Common myeloid progenitor, CD34-positive (primary cell): ENCODE data around the gene HSP90B1. TPM values are rescaled to one million over a fixed set of nuclear protein-coding genes. Genes with fewer than 3 reads are reported as not detected.

ENCODE experiments used
- CTCF ChIA-PET: fragments of 350-600 bp; sonication (Branson Sonifier 250); formaldehyde crosslinking; loops from one replicate; lab custom pipeline; 2021; ENCODE audit warnings: antibody characterized with exemption; lab: Charles Lee
- POLR2A ChIA-PET: fragments of 350-600 bp; sonication (Branson Sonifier 250); formaldehyde crosslinking; loops from one replicate; lab custom pipeline; 2021; ENCODE audit warnings: antibody characterized with exemption; lab: Charles Lee
- DNase-seq, 3 donors: peaks; one replicate each; pipeline versions ENCODE4 v3.0.0 to v3.0.0-alpha.2; 2013
- H3K27ac ChIP-seq, 2 experiments: 1 replicate in 1 of 2; 2 replicates in 1 of 2; pipeline ENCODE4 v1.7.0; 2013; ENCODE audit warnings: inconsistent platforms in 2 of 2, low read length in 2 of 2, mild to moderate bottlenecking in 2 of 2, low read depth in 1 of 2, moderate library complexity in 1 of 2; ENCODE audit not compliant: severe bottlenecking in 2 of 2, insufficient read depth in 1 of 2, poor library complexity in 1 of 2
- H3K27me3 ChIP-seq, 5 experiments: replicated peaks in 2 of 5; 1 replicate in 3 of 5; 2 replicates in 2 of 5; pipeline versions ENCODE4 v1.6.1 to v1.7.0; 2013; ENCODE audit warnings: low read length in 4 of 5, mild to moderate bottlenecking in 2 of 5, moderate library complexity in 2 of 5, inconsistent platforms in 1 of 5; ENCODE audit not compliant: insufficient read depth in 5 of 5, control insufficient read depth in 4 of 5
- H3K36me3 ChIP-seq, 4 experiments: 1 replicate in 2 of 4; 2 replicates in 2 of 4; pipeline versions ENCODE4 v1.6.1 to v1.7.0; 2013; ENCODE audit warnings: low read length in 3 of 4, control low read depth in 1 of 4, mild to moderate bottlenecking in 1 of 4; ENCODE audit not compliant: control insufficient read depth in 4 of 4, insufficient read depth in 4 of 4
- H3K4me1 ChIP-seq, 4 experiments: 1 replicate in 3 of 4; 2 replicates in 1 of 4; pipeline versions ENCODE4 v1.6.1 to v1.7.1; 2013; ENCODE audit warnings: low read length in 3 of 4, mild to moderate bottlenecking in 3 of 4, control low read depth in 1 of 4, inconsistent platforms in 1 of 4, moderate library complexity in 1 of 4; ENCODE audit not compliant: control insufficient read depth in 4 of 4, insufficient read depth in 4 of 4; ENCODE audit errors: control extremely low read depth in 1 of 4
- H3K4me3 ChIP-seq, 7 experiments: 1 replicate in 4 of 7; 2 replicates in 3 of 7; pipeline versions ENCODE4 v1.5.1 to v1.7.0; 2013; ENCODE audit warnings: mild to moderate bottlenecking in 7 of 7, low read length in 6 of 7, moderate library complexity in 6 of 7, inconsistent platforms in 2 of 7, low read depth in 2 of 7, control low read depth in 1 of 7; ENCODE audit not compliant: insufficient read depth in 4 of 7, control insufficient read depth in 1 of 7; ENCODE audit errors: extremely low read depth in 1 of 7
- H3K9me3 ChIP-seq, 5 experiments: 1 replicate in 4 of 5; 2 replicates in 1 of 5; pipeline versions ENCODE4 v1.6.1 to v1.7.1; 2013; ENCODE audit warnings: low read length in 4 of 5, mild to moderate bottlenecking in 2 of 5, inconsistent platforms in 1 of 5, low read depth in 1 of 5, moderate library complexity in 1 of 5; ENCODE audit not compliant: control insufficient read depth in 4 of 5, insufficient read depth in 2 of 5; ENCODE audit errors: control extremely low read depth in 1 of 5
- WGBS: methylation state at CpG from one replicate; pipeline ENCODE4 v1.1.5; 2013; ENCODE audit not compliant: insufficient coverage; 5-methylcytosine and 5-hydroxymethylcytosine counted together
- polyA plus RNA-seq: library from polyadenylated mRNA; unstranded; fragments of 120-200 nt; gene quantifications from one replicate; pipeline ENCODE4 v1.2.1, GENCODE V29; 2013

HSP90B1 gene
- 648 TPM for polyA plus RNA-seq

DNA sequence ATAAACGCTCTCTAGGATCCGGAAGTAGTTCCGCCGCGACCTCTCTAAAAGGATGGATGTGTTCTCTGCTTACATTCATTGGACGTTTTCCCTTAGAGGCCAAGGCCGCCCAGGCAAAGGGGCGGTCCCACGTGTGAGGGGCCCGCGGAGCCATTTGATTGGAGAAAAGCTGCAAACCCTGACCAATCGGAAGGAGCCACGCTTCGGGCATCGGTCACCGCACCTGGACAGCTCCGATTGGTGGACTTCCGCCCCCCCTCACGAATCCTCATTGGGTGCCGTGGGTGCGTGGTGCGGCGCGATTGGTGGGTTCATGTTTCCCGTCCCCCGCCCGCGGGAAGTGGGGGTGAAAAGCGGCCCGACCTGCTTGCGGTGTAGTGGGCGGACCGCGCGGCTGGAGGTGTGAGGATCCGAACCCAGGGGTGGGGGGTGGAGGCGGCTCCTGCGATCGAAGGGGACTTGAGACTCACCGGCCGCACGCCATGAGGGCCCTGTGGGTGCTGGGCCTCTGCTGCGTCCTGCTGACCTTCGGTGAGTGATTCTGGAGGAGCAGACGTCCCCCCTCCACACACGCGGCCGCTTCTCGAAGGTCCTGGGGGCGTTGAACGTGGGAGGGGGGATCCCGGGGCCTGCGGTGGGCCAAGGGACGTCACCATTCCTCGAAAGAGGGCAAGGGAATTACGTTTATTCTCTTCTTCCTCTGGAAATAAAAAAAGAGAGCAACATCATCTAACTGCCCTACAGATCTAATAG, at the start of gene HSP90B1:
Gene HSP90B1, plus strand, starts transcription at position 377 of the 753 bp plus-strand sequence. Its CDS starts 106 bp downstream, at position 483.
- H3K4me3 ChIP-seq: peak within 1 kb of the TSS; percentile 47 to 99 (median 89)
- CTCF ChIA-PET: interaction anchor here (0.9 to 3.0 kb wide), 5 partner anchors 8 to 46 kb away, joined by 3 to 11 read pairs (median 4); no protein-coding TSS in a partner anchor
- peak within 1 kb of the TSS; percentile 99 to 100 for H3K27ac ChIP-seq
- H3K9me3 ChIP-seq: no peaks in the 10 kb centered on the region
- WGBS: 0% methylated on average over 34 of the region's 56 CpGs
- no peaks in the 10 kb centered on the region for H3K27me3 ChIP-seq
- DNase-seq: peak; percentile 100
- peaks cover 24 to 46% (median 34%) of the 10 kb centered on the region in 4 experiments for H3K4me1 ChIP-seq
- peaks cover 5 to 30% (median 21%) of the 10 kb centered on the region in 4 experiments for H3K36me3 ChIP-seq
- POLR2A ChIA-PET: interaction anchor here (0.6 to 3.1 kb wide), 19 partner anchors 8 to 1178 kb away, joined by 3 to 25 read pairs (median 4); partner anchors contain the start of genes NFYB, NT5DC3 and TDG

DNA sequence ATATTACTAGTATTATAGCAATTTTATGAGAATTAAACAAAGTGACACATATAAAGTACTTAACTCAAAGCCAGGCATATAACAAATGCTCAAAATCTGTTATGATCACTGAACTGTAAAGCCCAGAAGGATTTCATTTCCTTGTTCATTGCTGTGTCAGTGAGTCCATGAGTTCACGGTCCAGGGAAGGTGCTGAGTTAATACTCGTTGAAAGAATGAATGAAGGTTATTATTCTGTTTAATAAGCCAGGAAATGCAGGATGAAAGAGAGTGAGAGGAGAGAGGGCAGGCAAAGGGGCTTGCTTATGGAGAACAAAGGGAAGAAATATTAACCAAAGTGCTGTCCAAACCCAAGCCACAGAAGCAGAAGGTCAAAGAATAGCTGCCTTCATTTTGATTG, 48.9 kb upstream of the HSP90B1 start:
- Histone ChIP-seq H3K4me1 (peaks cover 9 to 38% (median 20%) of the 10 kb centered on the region in 4 experiments), H3K27me3 (no peaks in the 10 kb centered on the region), H3K9me3 (no peaks in the 10 kb centered on the region), H3K36me3 (no peaks in the 10 kb centered on the region), H3K27ac (peak overlapping the region in 1 of 2 experiments; percentile 76), H3K4me3 (peak overlapping the region in 1 of 7 experiments; percentile 12)
- ChIA-PET POLR2A (interaction anchor here (1.5 to 1.6 kb wide), 2 partner anchors 48 to 59 kb away, joined by 4 to 15 read pairs; partner anchors contain the start of gene HSP90B1), CTCF (interaction anchor here (1.0 to 3.6 kb wide), 4 partner anchors 9 to 227 kb away, joined by 4 to 22 read pairs (median 5); no protein-coding TSS in a partner anchor)
- 37% methylated on average over 2 of the region's 2 CpGs for WGBS
- DNase-seq: peak in 1 of 3 donors; percentile 20

DNA sequence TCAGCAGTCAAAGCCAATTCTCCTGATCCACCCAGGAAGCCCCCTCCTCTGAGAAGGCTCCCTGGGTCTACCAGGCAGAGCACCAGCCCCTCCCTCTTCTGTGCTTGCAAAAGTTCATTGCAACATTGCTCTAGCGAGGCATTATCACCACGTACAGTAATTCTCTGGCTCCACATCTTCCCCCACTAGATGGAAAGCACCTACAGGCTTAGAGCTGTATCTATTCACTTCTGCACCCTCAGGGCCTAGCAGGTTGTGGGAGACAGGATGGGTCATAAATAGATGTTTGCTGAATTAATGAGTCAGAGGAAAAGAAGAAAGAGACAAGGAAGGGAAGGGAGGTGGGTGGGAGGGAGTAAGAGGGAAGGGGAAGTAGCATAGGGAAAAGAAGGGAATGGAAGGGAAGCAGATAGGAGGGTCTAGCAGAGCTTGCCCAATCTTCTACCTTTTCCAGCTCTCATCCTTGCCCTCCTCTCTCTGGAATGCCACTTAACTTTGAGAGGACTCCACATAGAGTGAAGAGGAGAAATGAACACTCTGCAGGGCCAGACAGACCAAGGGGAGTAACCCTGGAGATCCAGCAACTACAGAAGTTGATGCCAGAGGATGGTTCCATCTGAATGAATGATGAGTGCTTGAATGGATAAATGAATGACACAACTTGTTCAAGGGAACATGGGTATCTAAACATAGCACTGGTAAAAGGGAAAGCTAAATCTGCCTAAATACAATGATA, 47.2 kb upstream of the HSP90B1 start:
- POLR2A ChIA-PET: no interaction called here
- DNase-seq: peak in 2 of 3 donors; percentile 14 to 19
- 100% methylated on average over 1 of the region's 2 CpGs for WGBS

DNA sequence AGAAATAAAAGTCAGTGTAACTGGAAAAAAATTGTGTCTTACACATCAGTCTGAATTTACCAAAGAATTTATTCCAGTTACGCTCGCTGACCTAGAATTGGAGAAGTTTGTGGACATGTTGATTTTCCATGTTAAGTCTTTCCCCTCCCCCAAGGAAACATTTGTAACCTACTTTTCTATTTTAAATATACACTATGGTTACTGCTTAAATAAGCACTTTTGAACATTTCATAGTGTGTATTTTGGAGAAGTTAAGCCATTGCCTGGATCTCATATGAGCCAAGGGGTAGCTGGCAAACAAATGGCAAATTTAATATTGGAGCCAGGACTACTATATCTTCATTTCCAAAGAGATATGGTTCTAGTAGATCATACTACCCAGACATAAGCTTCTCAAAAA, 46.3 kb upstream of the HSP90B1 start:
- no peak for DNase-seq
- no peaks in the 10 kb centered on the region for H3K36me3 ChIP-seq
- H3K9me3 ChIP-seq: no peaks in the 10 kb centered on the region
- no peaks in the 10 kb centered on the region for H3K27me3 ChIP-seq
- whole genome bisulfite sequencing: no CpG with 5 or more reads among the region's 2 CpGs
- H3K27ac ChIP-seq: no peak overlapping the region
- H3K4me1 ChIP-seq: peaks cover 9 to 31% (median 20%) of the 10 kb centered on the region in 4 experiments
- H3K4me3 ChIP-seq: no peak overlapping the region
- ChIA-PET CTCF (interaction anchor here (0.6 to 3.6 kb wide), 10 partner anchors 16 to 227 kb away, joined by 3 to 37 read pairs (median 4); partner anchors contain the start of gene HSP90B1), POLR2A (interaction anchor here (0.6 to 0.7 kb wide), 3 partner anchors 53 to 410 kb away, joined by 3 to 9 read pairs (median 4); partner anchors contain the start of gene TDG)

More for the DNA sequence above, 47.2 kb upstream of the HSP90B1 start:
- peaks cover 9 to 37% (median 20%) of the 10 kb centered on the region in 4 experiments for H3K4me1 ChIP-seq
- no peaks in the 10 kb centered on the region for H3K36me3 ChIP-seq
- CTCF ChIA-PET: interaction anchor here (1.0 to 3.6 kb wide), 5 partner anchors 39 to 228 kb away, joined by 3 to 37 read pairs (median 9); no protein-coding TSS in a partner anchor
- H3K9me3 ChIP-seq: no peaks in the 10 kb centered on the region
- H3K27me3 ChIP-seq: no peaks in the 10 kb centered on the region
- H3K27ac ChIP-seq: no peak overlapping the region
- no peak overlapping the region for H3K4me3 ChIP-seq

DNA sequence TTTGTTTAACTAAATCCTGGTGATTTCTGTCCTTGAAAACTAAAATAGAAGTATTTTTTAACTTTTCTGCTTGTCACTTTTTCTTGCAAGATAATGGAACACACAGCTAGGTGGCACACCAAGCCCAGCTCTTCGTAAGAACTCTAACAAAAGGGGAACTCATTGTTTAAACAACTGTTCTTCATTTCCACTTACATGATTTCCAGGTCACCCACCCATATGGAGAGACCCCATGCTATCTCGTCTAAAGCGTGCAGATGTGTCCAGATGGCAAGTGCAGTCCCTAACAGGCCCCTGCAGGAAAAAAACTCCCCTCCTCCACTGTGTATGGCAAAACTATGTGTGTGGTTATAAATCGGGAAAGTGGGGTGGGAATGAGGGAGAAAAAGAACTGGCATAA, 45.9 kb upstream of the HSP90B1 start:
- H3K4me3 ChIP-seq: peak overlapping the region in 1 of 7 experiments; percentile 17
- POLR2A ChIA-PET: interaction anchor here (0.6 to 0.7 kb wide), 3 partner anchors 52 to 411 kb away, joined by 3 to 9 read pairs (median 4); partner anchors contain the start of gene TDG
- no peaks in the 10 kb centered on the region for H3K9me3 ChIP-seq
- peaks cover 9 to 30% (median 20%) of the 10 kb centered on the region in 4 experiments for H3K4me1 ChIP-seq
- CTCF ChIA-PET: interaction anchor here (0.6 to 3.6 kb wide), 10 partner anchors 16 to 226 kb away, joined by 3 to 37 read pairs (median 4); partner anchors contain the start of gene HSP90B1
- H3K27ac ChIP-seq: no peak overlapping the region
- H3K36me3 ChIP-seq: no peaks in the 10 kb centered on the region
- 0% methylated on average over 1 of the region's 4 CpGs for WGBS
- H3K27me3 ChIP-seq: no peaks in the 10 kb centered on the region
- DNase-seq: peak; percentile 81 to 91 (median 90)

DNA sequence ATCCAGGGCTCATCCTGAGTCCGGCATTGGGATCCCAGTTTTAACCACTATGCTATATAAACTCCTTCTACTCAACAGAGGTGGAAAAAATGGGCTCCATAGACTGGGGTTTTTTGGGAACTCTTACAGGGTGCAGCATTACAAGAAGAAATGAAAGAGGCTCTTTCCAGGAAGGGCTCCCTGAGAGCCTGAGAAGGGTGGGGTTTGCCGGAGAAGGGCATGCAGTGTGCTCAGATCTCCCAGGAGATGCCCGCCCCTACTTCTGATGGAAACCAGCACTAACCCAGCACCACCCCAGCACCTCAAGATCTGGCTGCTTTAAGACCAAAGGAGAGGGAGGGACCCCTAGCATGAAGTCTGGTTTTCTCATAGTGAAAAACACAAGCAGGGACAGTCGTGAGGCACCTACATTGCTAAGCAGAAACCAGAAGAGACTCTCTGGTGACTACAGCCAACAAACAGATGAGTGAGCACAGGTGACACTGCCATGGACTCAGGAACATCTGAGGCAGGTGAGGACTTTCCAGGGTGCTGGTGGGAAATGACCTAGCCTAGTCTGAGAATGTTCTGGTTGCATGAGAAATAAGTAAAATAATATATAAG, 43.9 kb upstream of the HSP90B1 start:
- Histone ChIP-seq H3K4me3 (no peak overlapping the region), H3K4me1 (peaks cover 2 to 10% (median 3%) of the 10 kb centered on the region in 4 experiments), H3K27ac (no peak overlapping the region), H3K27me3 (no peaks in the 10 kb centered on the region), H3K9me3 (no peaks in the 10 kb centered on the region), H3K36me3 (no peaks in the 10 kb centered on the region)
- 61% methylated on average over 3 of the region's 4 CpGs for WGBS
- DNase-seq: no peak
- POLR2A ChIA-PET: no interaction called here
- CTCF ChIA-PET: interaction anchor here (3.3 kb wide), 1 partner anchor 223 kb away, joined by 11 read pairs; no protein-coding TSS in a partner anchor
